NCI-H2029 (cell line): ENCODE results near the gene DISC1.
"Not testable (repeated sequence)": the region's sequence is repeated elsewhere in the genome, so short reads cannot be mapped to it uniquely, and the experiment has no call there.

ENCODE experiments used
- DNase-seq: peaks from one replicate; lab custom pipeline; 2025; lab: John Stamatoyannopoulos, UW

Gene DISC1

GRCh38 chr1:231887866-231888265, 261.3 kb downstream of the DISC1 start:
- DNase-seq, result no peak

GRCh38 chr1:231890791-231891190, 264.2 kb downstream of the DISC1 start:
- DNase-seq, result no peak

- no peak for DNase-seq
Observed at GRCh38 chr1:231893400-231894102, 267.0 kb downstream of the DISC1 start.

GRCh38 chr1:231896806-231897205, 270.2 kb downstream of the DISC1 start:
- DNase-seq, result no peak

- no peak for DNase-seq
Observed at GRCh38 chr1:231899046-231899445, 272.5 kb downstream of the DISC1 start.

GRCh38 chr1:231899713-231900435, 273.3 kb downstream of the DISC1 start:
- DNase-seq, result no peak

- no peak for DNase-seq
Observed at GRCh38 chr1:231903586-231904081, 277.0 kb downstream of the DISC1 start.

- not testable (repeated sequence) for DNase-seq
Observed at GRCh38 chr1:231907310-231907709, 280.7 kb downstream of the DISC1 start.

GRCh38 chr1:231913493-231913892, 286.9 kb downstream of the DISC1 start:
- DNase-seq, result no peak

- DNase-seq, result no peak
Observed at GRCh38 chr1:231918239-231919015, 291.8 kb downstream of the DISC1 start.

- DNase-seq, result no peak
Observed at GRCh38 chr1:231919239-231919885, 292.8 kb downstream of the DISC1 start.

- no peak for DNase-seq
Observed at GRCh38 chr1:231919886-231920285, 293.3 kb downstream of the DISC1 start.

- DNase-seq, result no peak
Observed at GRCh38 chr1:231921646-231922345, 295.2 kb downstream of the DISC1 start.

- DNase-seq, result no peak
Observed at GRCh38 chr1:231923491-231924041, 297.0 kb downstream of the DISC1 start.

GRCh38 chr1:231924180-231924579, 297.6 kb downstream of the DISC1 start:
- DNase-seq, result peak; percentile 78

GRCh38 chr1:231925864-231926263, 299.3 kb downstream of the DISC1 start:
- no peak for DNase-seq

- DNase-seq, result no peak
Observed at GRCh38 chr1:231926340-231926739, 299.8 kb downstream of the DISC1 start.

GRCh38 chr1:231926933-231927332, 300.3 kb downstream of the DISC1 start:
- DNase-seq, result no peak

- DNase-seq, result peak; percentile 60
Observed at GRCh38 chr1:231927431-231927830, 300.8 kb downstream of the DISC1 start.

- no peak for DNase-seq
Observed at GRCh38 chr1:231929311-231929710, 302.7 kb downstream of the DISC1 start.
